ENCODE measurements around the gene PAK6. TPM values are rescaled to one million over a fixed set of nuclear protein-coding genes. Genes with fewer than 3 reads are reported as not detected.

Gene PAK6
- total RNA-seq, 1 donor from 2014 or later = 7.1 TPM

DNA sequence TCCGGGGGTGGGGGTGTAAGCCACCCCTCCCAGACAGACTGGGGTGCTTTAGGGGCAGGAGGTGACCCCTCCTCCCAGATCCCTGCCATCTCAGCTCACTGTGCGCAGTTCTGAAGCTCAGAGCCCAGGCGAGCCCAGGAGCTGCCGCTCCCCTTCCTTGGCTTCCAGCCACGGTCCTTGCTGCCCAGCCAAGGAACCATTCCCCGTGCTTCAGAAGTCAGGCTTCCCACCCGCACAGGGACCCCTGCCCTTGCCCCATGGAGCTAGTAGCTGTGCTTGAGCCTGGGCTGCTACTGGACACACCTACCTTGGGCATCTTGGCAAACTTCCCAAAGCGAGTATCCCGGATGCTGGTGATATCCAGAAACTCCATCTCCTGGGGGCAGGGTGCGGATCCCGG, 64.1 kb downstream of the PAK6 start:
- H3K4me3 ChIP-seq (ENCODE audit: low read depth, low read length) = no peak overlapping the region
- DNase-seq (ENCODE audit: low read depth) = no peak
- TF ChIP-seq, protein P1, sequence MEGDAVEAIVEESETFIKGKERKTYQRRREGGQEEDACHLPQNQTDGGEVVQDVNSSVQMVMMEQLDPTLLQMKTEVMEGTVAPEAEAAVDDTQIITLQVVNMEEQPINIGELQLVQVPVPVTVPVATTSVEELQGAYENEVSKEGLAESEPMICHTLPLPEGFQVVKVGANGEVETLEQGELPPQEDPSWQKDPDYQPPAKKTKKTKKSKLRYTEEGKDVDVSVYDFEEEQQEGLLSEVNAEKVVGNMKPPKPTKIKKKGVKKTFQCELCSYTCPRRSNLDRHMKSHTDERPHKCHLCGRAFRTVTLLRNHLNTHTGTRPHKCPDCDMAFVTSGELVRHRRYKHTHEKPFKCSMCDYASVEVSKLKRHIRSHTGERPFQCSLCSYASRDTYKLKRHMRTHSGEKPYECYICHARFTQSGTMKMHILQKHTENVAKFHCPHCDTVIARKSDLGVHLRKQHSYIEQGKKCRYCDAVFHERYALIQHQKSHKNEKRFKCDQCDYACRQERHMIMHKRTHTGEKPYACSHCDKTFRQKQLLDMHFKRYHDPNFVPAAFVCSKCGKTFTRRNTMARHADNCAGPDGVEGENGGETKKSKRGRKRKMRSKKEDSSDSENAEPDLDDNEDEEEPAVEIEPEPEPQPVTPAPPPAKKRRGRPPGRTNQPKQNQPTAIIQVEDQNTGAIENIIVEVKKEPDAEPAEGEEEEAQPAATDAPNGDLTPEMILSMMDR (conservative IDR thresholded peaks at IDR 0.05; ENCODE audit: low read depth, low read length) = no peak

- no peak overlapping the region for H3K4me3 ChIP-seq (ENCODE audit: low read depth, low read length)
- no peak for DNase-seq (ENCODE audit: low read depth)
- TF ChIP-seq, protein P1 (conservative IDR thresholded peaks at IDR 0.05; ENCODE audit: low read depth, low read length) = no peak
These were observed 64.7 kb downstream of the PAK6 start for GRCh38 chr15:40303576-40303975.

DNA sequence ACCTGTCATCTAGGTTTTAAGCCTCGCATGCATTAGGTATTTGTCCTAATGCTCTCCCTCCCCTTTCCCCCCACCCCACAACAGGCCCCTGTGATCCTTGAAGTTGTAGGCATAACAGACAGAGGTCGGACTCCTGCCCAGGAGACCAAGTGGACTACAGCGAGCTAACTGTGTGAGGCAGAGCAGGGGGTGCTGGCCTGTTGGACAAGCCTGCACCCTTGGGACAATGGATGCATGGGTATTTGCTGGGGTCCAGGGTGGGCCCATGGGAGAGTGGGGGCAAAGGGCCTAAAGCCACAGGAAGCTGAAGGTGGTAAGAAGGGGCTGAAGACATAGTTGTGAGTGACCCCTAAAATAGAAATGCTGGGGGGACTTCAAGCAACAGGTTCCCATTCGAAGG, 66.4 kb downstream of the PAK6 start:
- no peak overlapping the region for H3K4me3 ChIP-seq (ENCODE audit: low read depth, low read length)
- TF ChIP-seq, protein P1 (conservative IDR thresholded peaks at IDR 0.05; ENCODE audit: low read depth, low read length) = no peak
- DNase-seq (ENCODE audit: low read depth) = no peak

DNA sequence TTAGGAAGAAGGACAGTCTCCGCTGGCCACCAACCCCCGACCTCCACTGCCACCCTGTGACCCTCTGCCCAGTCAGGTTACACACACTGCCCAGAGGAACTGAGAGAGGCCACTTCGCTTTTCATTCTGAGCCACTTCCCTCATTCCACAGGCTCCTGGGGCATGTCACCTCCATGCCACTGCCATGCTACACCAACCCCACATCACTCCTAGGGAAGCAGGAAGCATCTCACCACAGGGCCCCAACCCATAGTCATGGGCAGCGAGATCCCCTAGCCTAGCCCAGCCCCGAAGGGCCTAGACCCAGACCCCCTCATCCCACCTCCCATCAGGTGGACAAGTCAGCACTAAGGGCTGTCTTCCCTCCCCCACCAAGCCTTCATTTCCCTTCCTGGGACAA, 67.5 kb downstream of the PAK6 start:
- H3K4me3 ChIP-seq (ENCODE audit: low read depth, low read length) = no peak overlapping the region
- no peak for DNase-seq (ENCODE audit: low read depth)
- TF ChIP-seq, protein P1 (conservative IDR thresholded peaks at IDR 0.05; ENCODE audit: low read depth, low read length) = no peak

DNA sequence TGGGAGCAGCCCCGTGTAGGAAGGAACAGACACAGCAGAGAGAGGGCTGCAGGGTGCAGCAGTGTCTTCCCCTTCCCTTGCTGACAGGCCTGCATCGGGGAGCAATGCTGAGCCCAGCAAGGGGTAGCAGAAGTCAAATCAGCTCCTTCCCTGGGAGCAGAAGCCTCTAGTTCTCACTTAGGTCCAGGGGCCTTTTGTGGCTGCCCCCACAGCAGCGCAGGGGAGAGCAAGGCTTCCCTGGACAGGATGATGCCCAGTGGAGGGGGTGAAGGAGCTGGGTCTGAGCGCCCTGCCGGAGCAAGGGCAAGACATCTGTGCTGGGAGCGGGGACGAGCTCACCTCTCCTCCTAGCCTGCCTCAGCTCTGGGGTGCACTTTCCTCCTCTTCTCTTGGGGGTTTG, 68.0 kb downstream of the PAK6 start:
- no peak overlapping the region for H3K4me3 ChIP-seq (ENCODE audit: low read depth, low read length)
- TF ChIP-seq, protein P1 (conservative IDR thresholded peaks at IDR 0.05; ENCODE audit: low read depth, low read length) = no peak
- DNase-seq (ENCODE audit: low read depth) = no peak

DNA sequence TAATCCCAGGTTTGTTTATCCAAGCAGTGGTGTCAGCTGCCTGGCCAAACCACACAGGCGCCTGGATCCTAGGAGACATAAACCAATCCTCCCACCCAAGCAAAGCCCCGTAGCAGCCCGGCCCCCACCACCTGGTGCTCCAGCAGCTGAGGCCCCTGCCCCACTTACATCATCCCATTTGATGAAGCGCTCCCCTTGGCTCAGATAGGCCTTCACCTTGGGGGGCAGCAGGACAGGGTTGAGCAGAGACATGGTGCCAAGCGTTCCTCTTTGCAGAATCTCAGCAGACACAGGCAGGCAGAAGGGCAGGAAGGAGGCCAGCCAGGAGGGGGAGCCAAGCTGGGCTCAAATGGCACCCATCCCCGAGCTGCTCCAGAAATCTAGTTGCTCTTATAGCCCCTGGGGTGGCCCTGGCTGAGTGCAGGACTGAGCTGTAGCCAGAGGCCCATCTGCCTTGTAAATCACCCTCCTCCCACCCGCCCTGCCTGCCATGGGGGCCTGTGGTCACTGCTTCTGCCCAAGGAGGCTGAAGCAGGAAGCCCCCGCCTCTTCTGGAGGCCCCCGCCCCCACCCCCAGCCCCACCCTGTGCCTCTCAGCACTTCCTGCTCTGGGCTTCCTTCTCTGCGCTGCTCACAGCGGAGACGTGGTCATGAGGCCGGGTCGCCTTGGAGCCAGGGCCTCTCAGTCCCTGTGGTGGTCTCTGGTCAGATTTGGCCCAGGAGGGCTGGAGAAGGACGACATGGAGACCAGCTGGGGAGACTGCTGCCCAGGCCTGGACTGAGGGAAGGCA, 68.8 kb downstream of the PAK6 start, which contains the start of gene PLCB2:
PLCB2 (minus strand) TSS at position 515 of the 791 bp plus-strand sequence; CDS start at position 252, 263 bp downstream.
- DNase-seq (ENCODE audit: low read depth) = no peak
- TF ChIP-seq, protein P1 (conservative IDR thresholded peaks at IDR 0.05; ENCODE audit: low read depth, low read length) = peak; percentile 25
- H3K4me3 ChIP-seq (ENCODE audit: low read depth, low read length) = no peak within 1 kb of the TSS
